Measurements from ENCODE around the gene B3GNT7. TPM values are rescaled to one million over a fixed set of nuclear protein-coding genes. Genes with fewer than 3 reads are reported as not detected.

Gene B3GNT7
- total and polyA plus RNA-seq, 7 donors: 2.9 to 40.9 (median 5.0) TPM

DNA sequence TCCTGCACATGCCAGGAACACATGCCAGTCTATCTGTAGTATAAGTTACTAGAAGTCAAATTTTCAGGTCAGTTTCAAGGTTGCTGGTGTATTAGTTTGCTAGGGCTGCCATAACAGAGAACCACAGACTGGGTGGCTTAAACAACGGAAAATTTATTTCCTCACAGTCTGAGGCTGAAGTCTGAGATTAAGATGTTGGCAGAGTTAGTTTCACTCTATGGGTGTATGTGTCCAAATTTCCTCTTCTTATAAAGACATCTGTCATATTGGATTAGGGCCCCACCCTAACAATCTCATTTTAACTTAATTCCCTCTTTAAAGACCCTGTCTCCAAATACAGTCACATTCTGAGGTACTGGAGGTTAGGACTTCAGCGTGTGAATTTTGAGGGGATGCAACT lies 26.5 kb downstream of the B3GNT7 start:
- H3K27ac ChIP-seq: no peak overlapping the region
- H3K27me3 ChIP-seq: no peaks in the 10 kb centered on the region
- H3K4me3 ChIP-seq: no peak overlapping the region
- 83 to 87% methylated on average over 2 of the region's 2 CpGs for WGBS, 2 donors
- DNase-seq: no peak
- no peaks in the 10 kb centered on the region for H3K36me3 ChIP-seq
- H3K9me3 ChIP-seq: no peaks in the 10 kb centered on the region
- H3K4me1 ChIP-seq: no peaks in the 10 kb centered on the region
- TF ChIP-seq POLR2AphosphoS5 (IDR thresholded peaks at IDR 0.05) (no peak), POLR2A (IDR thresholded peaks at IDR 0.05) (no peak), EP300 (IDR thresholded peaks at IDR 0.05) (no peak)
- TF ChIP-seq, protein P1, sequence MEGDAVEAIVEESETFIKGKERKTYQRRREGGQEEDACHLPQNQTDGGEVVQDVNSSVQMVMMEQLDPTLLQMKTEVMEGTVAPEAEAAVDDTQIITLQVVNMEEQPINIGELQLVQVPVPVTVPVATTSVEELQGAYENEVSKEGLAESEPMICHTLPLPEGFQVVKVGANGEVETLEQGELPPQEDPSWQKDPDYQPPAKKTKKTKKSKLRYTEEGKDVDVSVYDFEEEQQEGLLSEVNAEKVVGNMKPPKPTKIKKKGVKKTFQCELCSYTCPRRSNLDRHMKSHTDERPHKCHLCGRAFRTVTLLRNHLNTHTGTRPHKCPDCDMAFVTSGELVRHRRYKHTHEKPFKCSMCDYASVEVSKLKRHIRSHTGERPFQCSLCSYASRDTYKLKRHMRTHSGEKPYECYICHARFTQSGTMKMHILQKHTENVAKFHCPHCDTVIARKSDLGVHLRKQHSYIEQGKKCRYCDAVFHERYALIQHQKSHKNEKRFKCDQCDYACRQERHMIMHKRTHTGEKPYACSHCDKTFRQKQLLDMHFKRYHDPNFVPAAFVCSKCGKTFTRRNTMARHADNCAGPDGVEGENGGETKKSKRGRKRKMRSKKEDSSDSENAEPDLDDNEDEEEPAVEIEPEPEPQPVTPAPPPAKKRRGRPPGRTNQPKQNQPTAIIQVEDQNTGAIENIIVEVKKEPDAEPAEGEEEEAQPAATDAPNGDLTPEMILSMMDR (IDR thresholded peaks at IDR 0.05): no peak
- intact Hi-C loops (cut with DNase I): no loop called here

DNA sequence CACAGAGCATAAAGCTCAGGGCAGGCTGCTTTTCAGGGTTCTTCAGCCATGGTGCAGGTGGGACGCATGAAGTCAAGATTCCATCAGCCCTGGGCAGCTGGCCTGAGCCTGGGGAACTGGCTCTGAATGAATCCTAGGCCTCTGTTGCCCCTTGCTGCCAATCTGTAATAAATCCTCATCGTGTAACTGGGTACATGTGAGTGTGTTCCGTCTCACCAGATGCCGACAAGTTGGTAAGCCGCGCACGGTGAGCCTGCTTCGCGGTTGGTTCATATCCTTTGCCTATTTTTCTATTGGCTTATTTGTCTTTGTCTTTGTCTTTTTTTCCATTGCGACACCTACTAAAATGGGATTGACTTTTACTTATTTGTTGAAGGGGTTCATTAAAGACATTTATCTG lies 27.7 kb downstream of the B3GNT7 start:
- H3K4me3 ChIP-seq: no peak overlapping the region

DNA sequence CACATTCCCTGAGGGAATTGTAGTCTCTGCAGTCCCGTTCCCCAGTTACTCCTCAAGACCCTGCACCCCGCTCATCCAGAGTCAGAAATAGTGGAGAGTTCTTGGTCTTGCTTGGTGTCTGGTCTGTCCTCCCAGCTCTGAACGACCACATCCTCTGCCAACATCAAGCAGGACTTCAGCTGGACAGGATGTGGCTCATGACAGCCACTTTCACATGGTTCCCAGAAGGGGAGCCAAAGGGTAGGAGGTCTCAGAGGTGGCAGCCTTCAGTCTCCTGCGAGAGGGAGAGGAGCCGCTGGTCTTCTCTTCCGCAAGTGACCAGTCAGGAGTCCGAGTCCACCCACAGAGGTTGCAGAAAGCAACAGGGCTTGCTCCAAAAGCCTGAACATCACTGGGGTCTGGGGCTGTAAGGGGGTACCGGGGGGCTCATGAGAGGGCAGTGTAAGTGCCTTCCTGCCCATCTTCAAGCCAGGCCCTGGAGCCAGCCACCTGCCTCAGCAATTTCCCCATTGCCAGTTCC lies 29.8 kb downstream of the B3GNT7 start:
- WGBS, 2 donors: 69 to 72% methylated on average over 8 of the region's 8 CpGs
- DNase-seq: no peak
- no peaks in the 10 kb centered on the region for H3K9me3 ChIP-seq
- H3K4me1 ChIP-seq: no peaks in the 10 kb centered on the region
- intact Hi-C loops (cut with DNase I): no loop called here
- no peaks in the 10 kb centered on the region for H3K27me3 ChIP-seq
- TF ChIP-seq POLR2A (IDR thresholded peaks at IDR 0.05) (no peak), EP300 (IDR thresholded peaks at IDR 0.05) (no peak), POLR2AphosphoS5 (IDR thresholded peaks at IDR 0.05) (no peak)
- TF ChIP-seq, protein P1 (IDR thresholded peaks at IDR 0.05): no peak
- no peaks in the 10 kb centered on the region for H3K36me3 ChIP-seq
- H3K4me3 ChIP-seq: no peak overlapping the region
- no peak overlapping the region for H3K27ac ChIP-seq

More for the DNA sequence above, 27.7 kb downstream of the B3GNT7 start:
- Histone ChIP-seq H3K9me3 (no peaks in the 10 kb centered on the region), H3K27me3 (no peaks in the 10 kb centered on the region), H3K27ac (no peak overlapping the region), H3K4me1 (no peaks in the 10 kb centered on the region), H3K36me3 (no peaks in the 10 kb centered on the region)
- TF ChIP-seq, protein P1 (IDR thresholded peaks at IDR 0.05): no peak
- TF ChIP-seq POLR2AphosphoS5 (IDR thresholded peaks at IDR 0.05): no peak
- WGBS, 2 donors: 88 to 97% methylated on average over 10 of the region's 10 CpGs
- DNase-seq: no peak
- intact Hi-C loops (cut with DNase I): no loop called here

DNA sequence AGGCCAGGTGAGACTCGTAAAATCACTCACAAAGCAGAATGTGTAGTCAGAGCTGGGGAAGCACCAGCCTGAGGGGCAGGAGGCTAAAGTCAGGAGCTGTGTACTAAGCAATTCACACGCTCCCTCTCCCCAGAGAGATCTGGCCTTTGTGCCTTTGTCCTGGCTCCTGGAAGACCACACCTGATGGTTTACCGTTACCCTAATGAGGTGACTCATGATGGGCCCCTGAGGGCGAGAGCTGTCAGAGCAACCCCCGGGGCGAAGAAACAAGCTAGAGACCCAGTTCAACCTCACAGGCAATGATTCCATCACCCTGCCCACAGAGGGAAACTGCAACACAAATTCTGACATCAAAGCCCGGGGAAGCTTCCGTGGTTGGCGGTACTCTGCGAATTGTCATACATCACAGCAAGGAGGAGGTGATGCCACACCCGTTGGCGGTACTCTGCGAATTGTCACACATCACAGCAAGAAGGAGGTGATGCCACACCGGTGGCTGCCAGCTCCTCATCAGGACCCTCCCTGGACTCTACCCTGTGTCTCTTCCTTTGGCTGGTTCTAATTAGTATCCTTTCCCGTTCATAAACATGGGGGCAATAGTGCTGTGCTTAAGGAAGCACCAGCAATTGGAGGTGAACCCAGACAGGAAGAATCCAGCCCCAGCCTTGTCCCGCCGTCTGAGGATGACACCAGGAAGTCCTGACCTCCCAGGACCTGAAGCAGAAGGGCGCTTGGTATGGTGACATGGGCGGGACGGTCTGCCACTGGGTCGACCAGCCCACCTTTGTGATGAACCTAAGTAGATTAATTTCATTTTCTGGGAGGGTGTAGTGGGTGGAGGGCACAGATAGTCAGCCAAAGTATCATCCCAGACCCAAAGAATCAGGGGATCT lies 30.5 kb downstream of the B3GNT7 start:
- TF ChIP-seq POLR2A (IDR thresholded peaks at IDR 0.05) (no peak), EP300 (IDR thresholded peaks at IDR 0.05) (no peak), POLR2AphosphoS5 (IDR thresholded peaks at IDR 0.05) (no peak)
- TF ChIP-seq, protein P1 (IDR thresholded peaks at IDR 0.05): no peak
- intact Hi-C loops (cut with DNase I): no loop called here
- H3K9me3 ChIP-seq: no peaks in the 10 kb centered on the region
- no peaks in the 10 kb centered on the region for H3K36me3 ChIP-seq
- H3K4me3 ChIP-seq: no peak overlapping the region
- WGBS, 2 donors: 65 to 68% methylated on average over 21 of the region's 21 CpGs
- H3K4me1 ChIP-seq: no peaks in the 10 kb centered on the region
- DNase-seq: no peak
- H3K27me3 ChIP-seq: no peaks in the 10 kb centered on the region
- no peak overlapping the region for H3K27ac ChIP-seq
